Right ventricle myocardium inferior (tissue), 1 donor: ENCODE results near the gene AIF1. TPM values are rescaled to one million over a fixed set of nuclear protein-coding genes. Genes with fewer than 3 reads are reported as not detected.

Source experiments
- ATAC-seq: fragments of 200-7000 bp; cut with Tn5 transposase; one replicate; pipeline ENCODE4 v1.9.1; 2020; ENCODE audit warnings: mild to moderate bottlenecking, moderate library complexity
- DNase-seq: peaks from one replicate; pipeline ENCODE4 v3.0.0; 2021; ENCODE audit errors: missing footprints
- intact Hi-C: fragments of 100-400 bp; cut with DNase I; formaldehyde crosslinking; loops from one replicate; pipeline ENCODE4 v1.11.0; 2022
- total RNA-seq: library from RNA; stranded (reverse); fragmentation: NEBNext Ultra II Directional; extraction: Animal tissue kit (Norgen Biotek cat#: 25700); gene quantifications from one replicate; pipeline ENCODE4 v1.2.1, GENCODE V29; 2021
- donor health status: DM: no; HTN: yes; CAD: no; lungs with severe emphysema.

The AIF1 gene
- total RNA-seq, 1 donor from 2014 or later: 22.1 TPM

DNA sequence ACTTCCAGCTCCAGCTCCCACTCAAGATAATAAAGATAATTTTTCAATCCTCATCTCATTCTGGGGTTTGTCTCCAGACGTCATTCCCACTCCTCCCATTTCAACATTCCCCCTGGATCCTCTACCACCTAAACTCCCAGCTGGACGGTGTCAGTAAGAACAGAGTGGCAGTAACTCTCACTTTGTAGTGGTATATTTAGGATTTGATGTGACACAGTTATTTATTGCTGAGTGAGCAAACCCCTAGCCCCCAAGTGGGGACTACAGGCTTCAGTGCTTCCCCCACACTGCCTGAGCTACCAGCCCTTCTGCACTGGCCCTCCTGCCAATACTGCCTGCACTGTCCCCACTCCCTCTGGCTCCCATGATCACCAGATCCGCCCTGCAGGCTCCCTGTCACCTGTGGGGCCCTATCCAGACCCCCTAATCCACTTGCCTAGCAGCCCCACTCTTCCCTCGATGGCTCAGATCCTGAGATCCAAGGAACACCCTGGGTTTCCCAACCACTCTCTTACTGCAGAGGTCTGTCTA lies 43.2 kb downstream of the AIF1 start:
- intact Hi-C loops: no loop called here
- no peak for ATAC-seq

DNA sequence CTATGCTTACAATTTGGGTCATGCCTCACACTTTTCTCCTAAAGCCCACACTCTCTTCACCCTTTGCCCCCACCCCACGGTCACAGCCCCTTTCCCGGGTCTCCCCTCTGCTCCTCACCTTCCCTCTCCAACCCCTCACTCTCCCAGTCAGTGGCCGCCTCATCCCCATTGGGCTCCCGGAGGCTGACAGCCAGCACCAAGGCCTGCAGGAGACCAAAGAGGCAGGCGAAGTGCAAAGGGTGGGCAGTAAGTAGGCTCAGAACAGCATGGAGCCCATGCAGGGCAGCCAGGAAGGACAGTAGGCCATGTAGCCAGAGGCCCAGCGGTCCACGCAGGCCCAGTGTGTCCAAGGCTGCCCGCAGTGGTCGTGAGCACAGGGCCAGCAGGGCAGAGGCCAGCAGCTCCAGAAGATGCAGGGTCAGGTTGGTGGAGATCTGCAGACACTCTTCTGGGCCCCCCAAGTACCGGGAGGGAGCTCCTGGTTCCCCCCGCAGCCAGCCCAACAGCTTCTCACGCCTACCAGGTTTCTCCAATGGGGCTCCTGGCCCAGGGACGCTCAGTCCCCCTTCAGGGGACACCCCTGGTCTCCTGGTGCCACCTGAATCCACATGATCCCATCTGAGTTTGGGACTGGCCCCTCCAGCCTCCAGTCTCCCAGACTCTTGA lies 44.1 kb downstream of the AIF1 start:
- DNase-seq (no peak), ATAC-seq (no peak)
- intact Hi-C loops: no loop called here

More for the DNA sequence above, 43.2 kb downstream of the AIF1 start:
- no peak for DNase-seq

DNA sequence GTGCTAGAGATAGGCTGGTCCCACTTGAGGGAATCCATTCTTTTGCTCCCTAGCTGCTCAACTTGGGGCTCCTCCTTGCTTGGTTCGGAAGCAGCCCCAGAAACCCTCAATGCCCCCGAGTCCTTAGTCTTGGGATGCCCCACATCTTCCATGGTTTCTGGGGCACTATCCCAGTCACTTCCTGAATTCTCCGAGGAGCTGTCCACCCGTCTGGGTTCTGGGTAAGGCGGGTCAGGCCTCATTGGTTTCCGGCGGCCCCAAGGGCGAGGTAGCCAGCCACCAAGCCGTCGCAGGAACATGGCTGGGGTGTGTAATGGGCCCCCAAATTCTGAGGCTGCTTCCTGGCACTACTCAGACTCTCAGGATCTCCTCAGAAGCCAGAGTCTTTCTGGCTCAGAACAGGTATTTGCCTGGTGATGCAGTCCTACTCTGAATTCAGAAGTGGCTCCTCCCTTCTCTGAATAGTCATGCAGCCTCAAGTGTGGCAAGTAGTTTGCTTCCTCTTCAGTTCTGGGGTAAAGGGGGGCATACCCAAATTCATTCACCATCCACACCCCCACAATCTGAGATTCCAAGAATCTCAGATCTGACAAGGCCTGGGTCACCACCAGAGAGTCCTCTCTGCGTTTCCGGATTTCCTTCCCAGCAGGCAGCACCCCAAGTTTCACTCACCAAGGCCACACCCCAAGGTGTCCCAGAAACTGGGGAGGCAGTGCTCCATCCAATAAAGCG lies 44.8 kb downstream of the AIF1 start:
- no peak for ATAC-seq
- intact Hi-C loops: loop anchor here (5.0 to 10.0 kb wide), 2 partner anchors 297 to 515 kb away; partner anchors contain the start of genes AGPAT1, NELFE, RNF5 and SKIC2
- DNase-seq: no peak

GRCh38 chr6:31660381-31661261 lies 45.6 kb downstream of the AIF1 start, which contains the start of gene C6orf47:
Gene C6orf47 (minus strand): TSS chr6:31660778. CDS start chr6:31659947, 831 bp downstream.
- intact Hi-C loops: loop anchor here (5.0 to 10.0 kb wide), 2 partner anchors 297 to 514 kb away; partner anchors contain the start of genes AGPAT1, NELFE, RNF5 and SKIC2
- ATAC-seq: peak; percentile 85

GRCh38 chr6:31661262-31662123 lies 46.5 kb downstream of the AIF1 start:
- ATAC-seq (no peak), DNase-seq (peak; percentile 11)
- intact Hi-C loops: loop anchor here (5.0 to 10.0 kb wide), 2 partner anchors 296 to 513 kb away; partner anchors contain the start of genes AGPAT1, NELFE, RNF5 and SKIC2

More at GRCh38 chr6:31660381-31661261, 45.6 kb downstream of the AIF1 start, which contains the start of gene C6orf47:
- peak; percentile 94 for DNase-seq

DNA sequence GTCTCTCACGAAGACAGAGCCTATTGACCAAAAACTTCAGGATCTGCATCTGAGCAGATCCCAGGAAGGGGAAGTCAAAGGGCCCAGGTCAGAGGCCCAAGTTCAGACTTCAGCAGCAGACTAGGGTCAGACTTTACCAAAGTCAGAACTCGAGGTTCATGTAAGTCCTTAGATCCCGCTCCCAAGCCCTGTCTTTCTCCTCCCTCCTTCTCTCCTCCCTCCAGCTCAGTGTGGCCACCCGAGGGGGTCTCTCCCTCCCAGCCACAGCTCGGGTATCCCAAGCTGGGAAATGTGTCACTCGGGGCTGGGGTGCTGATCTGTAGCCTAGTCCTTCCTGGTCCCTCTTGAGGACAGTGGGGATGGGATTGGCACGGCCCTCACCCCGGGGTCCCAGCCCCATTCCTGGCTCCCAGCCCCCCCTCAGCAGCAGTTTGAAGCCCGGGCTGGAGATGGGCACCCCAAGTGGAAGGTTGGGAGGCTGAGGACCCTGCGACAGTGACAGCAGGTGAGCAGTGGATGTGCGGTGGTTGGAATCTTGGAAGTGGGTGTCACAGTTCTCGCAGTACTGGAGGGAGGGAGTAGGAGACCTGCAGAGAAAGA lies 47.2 kb downstream of the AIF1 start:
- intact Hi-C loops: loop anchor here (5.0 to 10.0 kb wide), 2 partner anchors 295 to 513 kb away; partner anchors contain the start of genes AGPAT1, NELFE, RNF5 and SKIC2
- DNase-seq (peak; percentile 21), ATAC-seq (no peak)

- intact Hi-C loops: loop anchor here (5.0 to 10.0 kb wide), 2 partner anchors 294 to 511 kb away; partner anchors contain the start of genes AGPAT1, NELFE, RNF5 and SKIC2
- ATAC-seq (no peak), DNase-seq (no peak)
These were observed 48.3 kb downstream of the AIF1 start for GRCh38 chr6:31663126-31663960.

DNA sequence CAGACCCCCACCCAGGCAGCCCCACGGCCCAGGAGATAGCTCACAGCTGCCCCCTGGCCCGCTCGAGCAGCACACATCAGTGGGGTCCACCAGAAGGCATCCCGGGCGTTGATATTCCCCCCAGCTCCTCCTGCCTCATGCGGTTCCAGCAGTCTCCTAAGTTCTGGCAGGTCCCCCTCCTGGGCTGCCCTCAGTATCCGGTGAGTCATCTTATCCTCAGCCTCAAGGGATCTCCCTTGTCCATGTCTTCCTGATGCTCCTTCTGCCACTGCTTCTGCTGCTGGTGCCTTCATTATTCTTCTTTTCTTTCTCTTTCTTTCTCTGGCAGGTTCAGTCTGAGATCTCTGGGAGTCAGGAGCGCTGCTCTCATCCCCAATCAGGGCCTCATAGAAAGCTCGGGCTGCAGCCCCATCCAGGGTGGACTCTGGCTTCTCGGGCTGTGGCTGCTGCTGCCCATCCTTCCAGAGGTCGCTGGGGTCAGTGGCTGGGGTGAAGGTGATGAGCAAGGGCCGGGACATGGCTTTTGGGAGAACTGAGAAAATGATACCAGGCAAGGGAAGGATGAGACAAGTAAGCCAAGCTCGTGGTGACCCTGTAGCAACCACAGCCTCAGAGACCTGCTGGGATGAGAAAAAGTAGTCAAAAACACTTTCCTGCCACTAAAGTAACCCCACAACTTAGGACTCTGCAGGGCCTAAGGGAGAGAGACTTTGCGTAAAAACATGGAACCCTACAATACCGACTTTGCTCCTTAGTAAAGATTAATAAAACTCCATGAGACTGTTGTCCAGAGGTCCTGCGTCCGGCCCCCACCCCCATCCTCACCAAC lies 49.1 kb downstream of the AIF1 start:
- DNase-seq: no peak
- ATAC-seq: no peak
- intact Hi-C loops: loop anchor here (5.0 to 10.0 kb wide), 2 partner anchors 293 to 511 kb away; partner anchors contain the start of genes AGPAT1, NELFE, RNF5 and SKIC2

- peak; percentile 72 for ATAC-seq
- DNase-seq: peak; percentile 96
- intact Hi-C loops: loop anchor here (1.0 to 10.0 kb wide), 4 partner anchors 13 to 510 kb away; partner anchors contain the start of genes AGPAT1, BAG6, NELFE and RNF5
These were observed 49.9 kb downstream of the AIF1 start, which contains the start of gene GPANK1 for GRCh38 chr6:31664790-31665500. Gene GPANK1 (minus strand): TSS chr6:31664997. CDS start chr6:31664478, 519 bp downstream.

- intact Hi-C loops: loop anchor here (1.0 to 10.0 kb wide), 4 partner anchors 13 to 509 kb away; partner anchors contain the start of genes ABHD16A, AGPAT1, BAG6 and RNF5
- ATAC-seq: peak; percentile 92
- peak; percentile 99 for DNase-seq
These were observed 50.7 kb downstream of the AIF1 start, which contains the start of gene CSNK2B for GRCh38 chr6:31665501-31666336. Gene CSNK2B (plus strand): TSS chr6:31666080. CDS start chr6:31666832, 752 bp downstream.

DNA sequence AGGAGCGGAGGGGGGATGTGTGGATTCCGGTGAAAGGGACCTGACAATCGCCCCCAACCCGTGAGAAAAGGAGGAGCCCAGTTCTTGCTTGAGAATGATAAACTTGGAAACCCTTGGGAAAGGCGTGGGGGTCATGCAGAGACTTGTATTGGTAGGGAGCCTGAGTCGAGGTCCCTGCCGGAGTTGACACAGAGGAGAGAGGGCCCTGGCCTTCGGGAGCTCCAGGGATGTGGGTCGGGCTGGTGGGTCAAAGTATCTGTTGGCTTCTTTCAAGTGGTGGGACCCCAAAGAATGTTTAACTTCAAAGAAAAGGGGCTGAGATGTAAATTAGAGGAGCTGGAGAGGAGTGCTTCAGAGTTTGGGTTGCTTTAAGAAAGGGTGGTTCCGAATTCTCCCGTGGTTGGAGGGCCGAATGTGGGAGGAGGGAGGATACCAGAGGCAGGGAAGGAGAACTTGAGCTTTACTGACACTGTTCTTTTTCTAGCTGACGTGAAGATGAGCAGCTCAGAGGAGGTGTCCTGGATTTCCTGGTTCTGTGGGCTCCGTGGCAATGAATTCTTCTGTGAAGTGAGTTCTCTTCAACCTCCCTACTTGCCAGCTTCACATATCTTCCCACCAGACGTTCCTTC lies 51.4 kb downstream of the AIF1 start:
- intact Hi-C loops: loop anchor here (2.0 to 10.0 kb wide), 3 partner anchors 36 to 508 kb away; partner anchors contain the start of genes ABHD16A, AGPAT1 and RNF5
- ATAC-seq (no peak), DNase-seq (no peak)
